ENCODE measurements around the gene NAGS. TPM values are rescaled to one million over a fixed set of nuclear protein-coding genes. Genes with fewer than 3 reads are reported as not detected.

NAGS gene
- total and polyA plus RNA-seq, 2 experiments from 2014 or later = 4.2 to 7.2 TPM

DNA sequence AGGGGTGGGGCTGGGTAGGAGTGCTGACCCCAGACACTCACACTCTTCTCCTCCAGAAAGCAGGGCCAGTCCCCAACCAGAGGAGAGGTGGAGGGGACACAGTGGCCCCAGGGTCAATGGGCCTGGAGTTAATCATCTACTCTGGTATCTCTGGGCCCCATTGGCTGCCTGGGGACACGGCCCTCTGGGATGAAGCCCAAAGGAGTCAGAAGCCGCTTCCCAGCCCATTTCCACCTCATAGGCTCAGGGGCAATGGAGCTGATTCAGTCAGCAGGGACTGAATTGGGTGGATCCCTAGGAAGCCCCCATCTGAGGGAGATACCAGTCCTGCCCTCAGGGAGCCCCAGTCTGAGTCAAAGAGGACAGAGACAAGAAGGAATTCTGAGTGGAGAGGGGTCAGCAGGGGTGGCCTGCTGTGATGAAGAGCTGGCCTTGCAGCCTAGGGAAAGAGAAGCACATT is 2.9 kb upstream of the NAGS start:
- Histone ChIP-seq H3K4me1 (ENCODE audit: insufficient read depth) (peaks cover 6% of the 10 kb centered on the region), H3K36me3 (ENCODE audit: insufficient read depth) (no peaks in the 10 kb centered on the region), H2AFZ (no peak overlapping the region), H3K4me3 (no peak overlapping the region), H4K20me1 (replicated peaks; ENCODE audit: insufficient read depth) (no peaks in the 10 kb centered on the region), H3K79me2 (replicated peaks; ENCODE audit: insufficient read depth) (no peaks in the 10 kb centered on the region), H3K27ac (ENCODE audit: low read depth) (no peak overlapping the region), H3F3A (replicated peaks; ENCODE audit: low read depth) (no peaks in the 10 kb centered on the region), H3K9me2 (ENCODE audit: insufficient read depth) (no peaks in the 10 kb centered on the region), H3K27me3 (ENCODE audit: insufficient read depth) (peaks cover 38% of the 10 kb centered on the region), H3K4me2 (no peak overlapping the region)
- Mint-ChIP-seq H3K4me3 (no peak overlapping the region; the same call in 2 of the 3 replicates), H3K9me3 (no peaks in the 10 kb centered on the region), H3K36me3 (ENCODE audit: low read depth) (no peaks in the 10 kb centered on the region), H3K27me3 (ENCODE audit: insufficient read depth, low read depth, poor library complexity) (peaks cover 33% of the 10 kb centered on the region), H3K4me1 (no peaks in the 10 kb centered on the region; the same call in 2 of the 3 replicates), H3K27ac (no peak overlapping the region)
- TF ChIP-seq EZH2 (IDR thresholded peaks at IDR 0.05; ENCODE audit: low read depth, unreplicated experiment) = no peak
- TF ChIP-seq, protein P1, sequence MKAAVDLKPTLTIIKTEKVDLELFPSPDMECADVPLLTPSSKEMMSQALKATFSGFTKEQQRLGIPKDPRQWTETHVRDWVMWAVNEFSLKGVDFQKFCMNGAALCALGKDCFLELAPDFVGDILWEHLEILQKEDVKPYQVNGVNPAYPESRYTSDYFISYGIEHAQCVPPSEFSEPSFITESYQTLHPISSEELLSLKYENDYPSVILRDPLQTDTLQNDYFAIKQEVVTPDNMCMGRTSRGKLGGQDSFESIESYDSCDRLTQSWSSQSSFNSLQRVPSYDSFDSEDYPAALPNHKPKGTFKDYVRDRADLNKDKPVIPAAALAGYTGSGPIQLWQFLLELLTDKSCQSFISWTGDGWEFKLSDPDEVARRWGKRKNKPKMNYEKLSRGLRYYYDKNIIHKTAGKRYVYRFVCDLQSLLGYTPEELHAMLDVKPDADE (IDR thresholded peaks at IDR 0.05) = no peak
- TF ChIP-seq, protein P2, sequence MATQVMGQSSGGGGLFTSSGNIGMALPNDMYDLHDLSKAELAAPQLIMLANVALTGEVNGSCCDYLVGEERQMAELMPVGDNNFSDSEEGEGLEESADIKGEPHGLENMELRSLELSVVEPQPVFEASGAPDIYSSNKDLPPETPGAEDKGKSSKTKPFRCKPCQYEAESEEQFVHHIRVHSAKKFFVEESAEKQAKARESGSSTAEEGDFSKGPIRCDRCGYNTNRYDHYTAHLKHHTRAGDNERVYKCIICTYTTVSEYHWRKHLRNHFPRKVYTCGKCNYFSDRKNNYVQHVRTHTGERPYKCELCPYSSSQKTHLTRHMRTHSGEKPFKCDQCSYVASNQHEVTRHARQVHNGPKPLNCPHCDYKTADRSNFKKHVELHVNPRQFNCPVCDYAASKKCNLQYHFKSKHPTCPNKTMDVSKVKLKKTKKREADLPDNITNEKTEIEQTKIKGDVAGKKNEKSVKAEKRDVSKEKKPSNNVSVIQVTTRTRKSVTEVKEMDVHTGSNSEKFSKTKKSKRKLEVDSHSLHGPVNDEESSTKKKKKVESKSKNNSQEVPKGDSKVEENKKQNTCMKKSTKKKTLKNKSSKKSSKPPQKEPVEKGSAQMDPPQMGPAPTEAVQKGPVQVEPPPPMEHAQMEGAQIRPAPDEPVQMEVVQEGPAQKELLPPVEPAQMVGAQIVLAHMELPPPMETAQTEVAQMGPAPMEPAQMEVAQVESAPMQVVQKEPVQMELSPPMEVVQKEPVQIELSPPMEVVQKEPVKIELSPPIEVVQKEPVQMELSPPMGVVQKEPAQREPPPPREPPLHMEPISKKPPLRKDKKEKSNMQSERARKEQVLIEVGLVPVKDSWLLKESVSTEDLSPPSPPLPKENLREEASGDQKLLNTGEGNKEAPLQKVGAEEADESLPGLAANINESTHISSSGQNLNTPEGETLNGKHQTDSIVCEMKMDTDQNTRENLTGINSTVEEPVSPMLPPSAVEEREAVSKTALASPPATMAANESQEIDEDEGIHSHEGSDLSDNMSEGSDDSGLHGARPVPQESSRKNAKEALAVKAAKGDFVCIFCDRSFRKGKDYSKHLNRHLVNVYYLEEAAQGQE (IDR thresholded peaks at IDR 0.05; ENCODE audit: unreplicated experiment) = no peak
- no peak for TF ChIP-seq CREB1 (CRISPR knock-in tag; IDR thresholded peaks at IDR 0.05; ENCODE audit: low read depth)
- TF ChIP-seq POLR2AphosphoS5 (IDR thresholded peaks at IDR 0.05; ENCODE audit: low read depth) = no peak
- TF ChIP-seq, protein P3, sequence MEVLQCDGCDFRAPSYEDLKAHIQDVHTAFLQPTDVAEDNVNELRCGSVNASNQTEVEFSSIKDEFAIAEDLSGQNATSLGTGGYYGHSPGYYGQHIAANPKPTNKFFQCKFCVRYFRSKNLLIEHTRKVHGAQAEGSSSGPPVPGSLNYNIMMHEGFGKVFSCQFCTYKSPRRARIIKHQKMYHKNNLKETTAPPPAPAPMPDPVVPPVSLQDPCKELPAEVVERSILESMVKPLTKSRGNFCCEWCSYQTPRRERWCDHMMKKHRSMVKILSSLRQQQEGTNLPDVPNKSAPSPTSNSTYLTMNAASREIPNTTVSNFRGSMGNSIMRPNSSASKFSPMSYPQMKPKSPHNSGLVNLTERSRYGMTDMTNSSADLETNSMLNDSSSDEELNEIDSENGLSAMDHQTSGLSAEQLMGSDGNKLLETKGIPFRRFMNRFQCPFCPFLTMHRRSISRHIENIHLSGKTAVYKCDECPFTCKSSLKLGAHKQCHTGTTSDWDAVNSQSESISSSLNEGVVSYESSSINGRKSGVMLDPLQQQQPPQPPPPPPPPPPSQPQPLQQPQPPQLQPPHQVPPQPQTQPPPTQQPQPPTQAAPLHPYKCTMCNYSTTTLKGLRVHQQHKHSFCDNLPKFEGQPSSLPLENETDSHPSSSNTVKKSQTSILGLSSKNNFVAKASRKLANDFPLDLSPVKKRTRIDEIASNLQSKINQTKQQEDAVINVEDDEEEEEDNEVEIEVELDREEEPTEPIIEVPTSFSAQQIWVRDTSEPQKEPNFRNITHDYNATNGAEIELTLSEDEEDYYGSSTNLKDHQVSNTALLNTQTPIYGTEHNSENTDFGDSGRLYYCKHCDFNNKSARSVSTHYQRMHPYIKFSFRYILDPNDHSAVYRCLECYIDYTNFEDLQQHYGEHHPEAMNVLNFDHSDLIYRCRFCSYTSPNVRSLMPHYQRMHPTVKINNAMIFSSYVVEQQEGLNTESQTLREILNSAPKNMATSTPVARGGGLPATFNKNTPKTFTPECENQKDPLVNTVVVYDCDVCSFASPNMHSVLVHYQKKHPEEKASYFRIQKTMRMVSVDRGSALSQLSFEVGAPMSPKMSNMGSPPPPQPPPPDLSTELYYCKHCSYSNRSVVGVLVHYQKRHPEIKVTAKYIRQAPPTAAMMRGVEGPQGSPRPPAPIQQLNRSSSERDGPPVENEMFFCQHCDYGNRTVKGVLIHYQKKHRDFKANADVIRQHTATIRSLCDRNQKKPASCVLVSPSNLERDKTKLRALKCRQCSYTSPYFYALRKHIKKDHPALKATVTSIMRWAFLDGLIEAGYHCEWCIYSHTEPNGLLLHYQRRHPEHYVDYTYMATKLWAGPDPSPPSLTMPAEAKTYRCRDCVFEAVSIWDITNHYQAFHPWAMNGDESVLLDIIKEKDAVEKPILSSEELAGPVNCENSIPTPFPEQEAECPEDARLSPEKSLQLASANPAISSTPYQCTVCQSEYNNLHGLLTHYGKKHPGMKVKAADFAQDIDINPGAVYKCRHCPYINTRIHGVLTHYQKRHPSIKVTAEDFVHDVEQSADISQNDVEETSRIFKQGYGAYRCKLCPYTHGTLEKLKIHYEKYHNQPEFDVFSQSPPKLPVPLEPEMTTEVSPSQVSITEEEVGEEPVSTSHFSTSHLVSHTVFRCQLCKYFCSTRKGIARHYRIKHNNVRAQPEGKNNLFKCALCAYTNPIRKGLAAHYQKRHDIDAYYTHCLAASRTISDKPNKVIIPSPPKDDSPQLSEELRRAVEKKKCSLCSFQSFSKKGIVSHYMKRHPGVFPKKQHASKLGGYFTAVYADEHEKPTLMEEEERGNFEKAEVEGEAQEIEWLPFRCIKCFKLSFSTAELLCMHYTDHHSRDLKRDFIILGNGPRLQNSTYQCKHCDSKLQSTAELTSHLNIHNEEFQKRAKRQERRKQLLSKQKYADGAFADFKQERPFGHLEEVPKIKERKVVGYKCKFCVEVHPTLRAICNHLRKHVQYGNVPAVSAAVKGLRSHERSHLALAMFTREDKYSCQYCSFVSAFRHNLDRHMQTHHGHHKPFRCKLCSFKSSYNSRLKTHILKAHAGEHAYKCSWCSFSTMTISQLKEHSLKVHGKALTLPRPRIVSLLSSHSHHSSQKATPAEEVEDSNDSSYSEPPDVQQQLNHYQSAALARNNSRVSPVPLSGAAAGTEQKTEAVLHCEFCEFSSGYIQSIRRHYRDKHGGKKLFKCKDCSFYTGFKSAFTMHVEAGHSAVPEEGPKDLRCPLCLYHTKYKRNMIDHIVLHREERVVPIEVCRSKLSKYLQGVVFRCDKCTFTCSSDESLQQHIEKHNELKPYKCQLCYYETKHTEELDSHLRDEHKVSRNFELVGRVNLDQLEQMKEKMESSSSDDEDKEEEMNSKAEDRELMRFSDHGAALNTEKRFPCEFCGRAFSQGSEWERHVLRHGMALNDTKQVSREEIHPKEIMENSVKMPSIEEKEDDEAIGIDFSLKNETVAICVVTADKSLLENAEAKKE (CRISPR knock-in tag; IDR thresholded peaks at IDR 0.05) = no peak
- TF ChIP-seq ZNF114 (CRISPR knock-in tag; IDR thresholded peaks at IDR 0.05) = no peak
- TF ChIP-seq EZH2phosphoT487 (IDR thresholded peaks at IDR 0.05; ENCODE audit: unreplicated experiment) = no peak
- TF ChIP-seq JUNB (IDR thresholded peaks at IDR 0.05; ENCODE audit: unreplicated experiment) = no peak
- TF ChIP-seq STAT1 (IDR thresholded peaks at IDR 0.05; ENCODE audit: unreplicated experiment) = no peak
- TF ChIP-seq, protein P4, sequence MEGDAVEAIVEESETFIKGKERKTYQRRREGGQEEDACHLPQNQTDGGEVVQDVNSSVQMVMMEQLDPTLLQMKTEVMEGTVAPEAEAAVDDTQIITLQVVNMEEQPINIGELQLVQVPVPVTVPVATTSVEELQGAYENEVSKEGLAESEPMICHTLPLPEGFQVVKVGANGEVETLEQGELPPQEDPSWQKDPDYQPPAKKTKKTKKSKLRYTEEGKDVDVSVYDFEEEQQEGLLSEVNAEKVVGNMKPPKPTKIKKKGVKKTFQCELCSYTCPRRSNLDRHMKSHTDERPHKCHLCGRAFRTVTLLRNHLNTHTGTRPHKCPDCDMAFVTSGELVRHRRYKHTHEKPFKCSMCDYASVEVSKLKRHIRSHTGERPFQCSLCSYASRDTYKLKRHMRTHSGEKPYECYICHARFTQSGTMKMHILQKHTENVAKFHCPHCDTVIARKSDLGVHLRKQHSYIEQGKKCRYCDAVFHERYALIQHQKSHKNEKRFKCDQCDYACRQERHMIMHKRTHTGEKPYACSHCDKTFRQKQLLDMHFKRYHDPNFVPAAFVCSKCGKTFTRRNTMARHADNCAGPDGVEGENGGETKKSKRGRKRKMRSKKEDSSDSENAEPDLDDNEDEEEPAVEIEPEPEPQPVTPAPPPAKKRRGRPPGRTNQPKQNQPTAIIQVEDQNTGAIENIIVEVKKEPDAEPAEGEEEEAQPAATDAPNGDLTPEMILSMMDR (conservative IDR thresholded peaks at IDR 0.05; ENCODE audit: low read depth in 2 of 2) = no peak
- TF ChIP-seq ZNF331 (CRISPR knock-in tag; IDR thresholded peaks at IDR 0.05; ENCODE audit: low read depth) = no peak
- no peak for TF ChIP-seq NANOG (IDR thresholded peaks at IDR 0.05; ENCODE audit: borderline replicate concordance)
- DNase-seq (ENCODE audit: low spot score) (no peak), ATAC-seq (no peak)
